ENCODE results near the gene CACNA1C. TPM values are rescaled to one million over a fixed set of nuclear protein-coding genes. Genes with fewer than 3 reads are reported as not detected.

CACNA1C gene
- total and polyA plus RNA-seq, 2 donors (not counting 1 experiment from before 2014, with no cell fraction given) = 7.6 to 11.4 TPM

DNA sequence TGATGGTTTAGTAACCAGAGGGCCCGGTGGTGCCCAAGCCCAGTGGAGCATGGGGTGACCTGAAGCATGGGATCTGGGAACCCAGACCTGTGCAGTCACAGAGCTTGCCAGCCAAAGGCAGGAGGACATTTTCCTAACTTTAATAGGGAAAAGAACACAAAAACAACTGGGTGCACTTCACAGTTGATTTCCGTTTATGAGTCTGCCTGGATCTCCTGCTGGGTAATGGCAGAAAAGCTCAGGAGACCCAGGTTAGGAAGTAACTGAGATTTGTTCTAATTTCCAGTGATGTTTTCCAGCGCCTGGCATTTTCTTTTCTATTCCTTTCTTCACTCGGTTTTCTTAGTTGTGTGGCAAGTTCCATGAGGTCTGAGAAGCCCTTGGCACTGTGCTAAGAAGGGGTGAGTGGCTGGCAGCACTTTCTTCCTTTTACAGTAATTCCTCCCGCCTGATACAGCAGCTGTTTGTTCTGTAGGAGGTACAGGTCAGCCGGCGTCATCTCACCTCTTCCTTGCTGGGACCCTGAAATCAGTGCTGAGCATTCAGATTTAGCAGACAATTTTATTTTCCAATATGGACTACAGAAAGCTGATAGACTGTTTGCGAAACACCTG lies 5.1 kb downstream of the CACNA1C start:
- Histone ChIP-seq H3K4me1 (ENCODE audit: control insufficient read depth, extremely low read depth, insufficient read depth, low read length) (no peaks in the 10 kb centered on the region), H3K9me3 (ENCODE audit: control insufficient read depth, insufficient read depth, low read depth, low read length) (no peaks in the 10 kb centered on the region), H3K79me2 (ENCODE audit: control insufficient read depth, insufficient read depth, low read length) (peaks cover 14% of the 10 kb centered on the region), H3K4me3 (replicated peaks in 1 of 4; ENCODE audit: control extremely low read depth in 1 of 4, insufficient read depth in 1 of 4, low read depth in 3 of 4, low read length in 4 of 4) (no peak overlapping the region), H3K9ac (ENCODE audit: insufficient read depth, low read length) (no peak overlapping the region), H3K27me3 (ENCODE audit: control insufficient read depth, insufficient read depth, low read length) (no peaks in the 10 kb centered on the region), H3K36me3 (ENCODE audit: control insufficient read depth, insufficient read depth, low read length) (no peaks in the 10 kb centered on the region), H3K27ac (ENCODE audit: insufficient read depth, low read length) (no peak overlapping the region), H3K4me2 (ENCODE audit: extremely low read depth, insufficient read depth, low read length) (no peak overlapping the region), H2AFZ (ENCODE audit: low read length) (no peak overlapping the region), H4K20me1 (ENCODE audit: control insufficient read depth, extremely low read depth, insufficient read depth, low read length) (no peaks in the 10 kb centered on the region)
- TF ChIP-seq, protein P1, sequence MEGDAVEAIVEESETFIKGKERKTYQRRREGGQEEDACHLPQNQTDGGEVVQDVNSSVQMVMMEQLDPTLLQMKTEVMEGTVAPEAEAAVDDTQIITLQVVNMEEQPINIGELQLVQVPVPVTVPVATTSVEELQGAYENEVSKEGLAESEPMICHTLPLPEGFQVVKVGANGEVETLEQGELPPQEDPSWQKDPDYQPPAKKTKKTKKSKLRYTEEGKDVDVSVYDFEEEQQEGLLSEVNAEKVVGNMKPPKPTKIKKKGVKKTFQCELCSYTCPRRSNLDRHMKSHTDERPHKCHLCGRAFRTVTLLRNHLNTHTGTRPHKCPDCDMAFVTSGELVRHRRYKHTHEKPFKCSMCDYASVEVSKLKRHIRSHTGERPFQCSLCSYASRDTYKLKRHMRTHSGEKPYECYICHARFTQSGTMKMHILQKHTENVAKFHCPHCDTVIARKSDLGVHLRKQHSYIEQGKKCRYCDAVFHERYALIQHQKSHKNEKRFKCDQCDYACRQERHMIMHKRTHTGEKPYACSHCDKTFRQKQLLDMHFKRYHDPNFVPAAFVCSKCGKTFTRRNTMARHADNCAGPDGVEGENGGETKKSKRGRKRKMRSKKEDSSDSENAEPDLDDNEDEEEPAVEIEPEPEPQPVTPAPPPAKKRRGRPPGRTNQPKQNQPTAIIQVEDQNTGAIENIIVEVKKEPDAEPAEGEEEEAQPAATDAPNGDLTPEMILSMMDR (conservative IDR thresholded peaks at IDR 0.05 in 1 of 2, IDR thresholded peaks at IDR 0.05 in 1 of 2; ENCODE audit: low read depth in 1 of 2, low read length in 2 of 2) = no peak
- no peak for TF ChIP-seq EZH2 (IDR thresholded peaks at IDR 0.05; ENCODE audit: low read length, missing control alignments)
- no peak for DNase-seq (ENCODE audit: low read depth in 2 of 2)

DNA sequence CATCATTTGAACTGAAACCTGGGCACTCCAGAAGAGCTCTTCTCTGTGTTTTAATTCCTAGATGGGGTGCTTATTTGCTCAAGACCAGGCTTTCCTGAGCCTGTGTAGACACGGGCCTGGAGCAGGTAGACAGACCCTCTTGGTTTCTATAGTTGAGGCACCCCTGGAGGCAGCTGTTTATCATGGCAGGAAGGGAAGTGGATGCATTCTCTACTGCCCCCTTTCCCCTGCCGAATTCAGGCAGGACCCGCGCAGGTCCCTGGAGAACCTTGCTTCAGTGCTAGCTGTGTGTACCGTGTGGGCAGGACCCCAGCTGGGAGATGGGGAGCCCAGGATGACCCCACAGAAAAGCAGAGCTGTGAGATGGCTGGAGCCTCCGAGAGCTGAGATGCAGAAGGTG lies 6.0 kb downstream of the CACNA1C start:
- no peak overlapping the region for H3K9ac ChIP-seq (ENCODE audit: insufficient read depth, low read length)
- no peaks in the 10 kb centered on the region for H3K9me3 ChIP-seq (ENCODE audit: control insufficient read depth, insufficient read depth, low read depth, low read length)
- no peaks in the 10 kb centered on the region for H4K20me1 ChIP-seq (ENCODE audit: control insufficient read depth, extremely low read depth, insufficient read depth, low read length)
- H2AFZ ChIP-seq (ENCODE audit: low read length) = no peak overlapping the region
- H3K4me3 ChIP-seq (replicated peaks in 1 of 4; ENCODE audit: control extremely low read depth in 1 of 4, insufficient read depth in 1 of 4, low read depth in 3 of 4, low read length in 4 of 4) = no peak overlapping the region
- no peak overlapping the region for H3K27ac ChIP-seq (ENCODE audit: insufficient read depth, low read length)
- no peak overlapping the region for H3K4me2 ChIP-seq (ENCODE audit: extremely low read depth, insufficient read depth, low read length)
- H3K27me3 ChIP-seq (ENCODE audit: control insufficient read depth, insufficient read depth, low read length) = no peaks in the 10 kb centered on the region
- peaks cover 4% of the 10 kb centered on the region for H3K4me1 ChIP-seq (ENCODE audit: control insufficient read depth, extremely low read depth, insufficient read depth, low read length)
- DNase-seq (ENCODE audit: low read depth in 2 of 2) = no peak
- no peak for TF ChIP-seq EZH2 (IDR thresholded peaks at IDR 0.05; ENCODE audit: low read length, missing control alignments)
- TF ChIP-seq, protein P1 (conservative IDR thresholded peaks at IDR 0.05 in 1 of 2, IDR thresholded peaks at IDR 0.05 in 1 of 2; ENCODE audit: low read depth in 1 of 2, low read length in 2 of 2) = no peak
- H3K36me3 ChIP-seq (ENCODE audit: control insufficient read depth, insufficient read depth, low read length) = no peaks in the 10 kb centered on the region
- peaks cover 14% of the 10 kb centered on the region for H3K79me2 ChIP-seq (ENCODE audit: control insufficient read depth, insufficient read depth, low read length)

DNA sequence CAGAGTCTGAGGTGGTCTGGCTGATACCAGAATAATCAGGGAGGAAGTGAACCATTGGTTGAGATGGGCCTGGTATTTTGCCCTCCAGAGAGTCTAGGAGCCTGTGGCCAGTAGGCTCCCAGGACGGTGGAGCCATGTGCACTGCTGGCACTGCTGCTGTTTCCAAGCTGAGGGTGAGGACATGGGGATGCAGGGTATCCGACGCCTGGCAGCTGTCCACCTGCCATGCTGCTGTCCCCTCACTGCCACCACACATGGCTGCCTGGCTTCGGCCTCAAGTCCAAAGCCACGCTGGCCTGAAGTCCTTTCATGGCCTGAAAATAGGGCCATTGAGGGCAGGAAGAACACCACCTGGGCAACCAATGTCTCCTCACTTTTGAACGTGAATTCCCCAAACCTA lies 8.6 kb downstream of the CACNA1C start:
- no peaks in the 10 kb centered on the region for H3K27me3 ChIP-seq (ENCODE audit: control insufficient read depth, insufficient read depth, low read length)
- H3K4me3 ChIP-seq (replicated peaks in 1 of 4; ENCODE audit: control extremely low read depth in 1 of 4, insufficient read depth in 1 of 4, low read depth in 3 of 4, low read length in 4 of 4) = no peak overlapping the region
- H4K20me1 ChIP-seq (ENCODE audit: control insufficient read depth, extremely low read depth, insufficient read depth, low read length) = no peaks in the 10 kb centered on the region
- peaks cover 4% of the 10 kb centered on the region for H3K4me1 ChIP-seq (ENCODE audit: control insufficient read depth, extremely low read depth, insufficient read depth, low read length)
- H3K27ac ChIP-seq (ENCODE audit: insufficient read depth, low read length) = no peak overlapping the region
- H3K36me3 ChIP-seq (ENCODE audit: control insufficient read depth, insufficient read depth, low read length) = no peaks in the 10 kb centered on the region
- H3K79me2 ChIP-seq (ENCODE audit: control insufficient read depth, insufficient read depth, low read length) = peaks cover 7% of the 10 kb centered on the region
- no peaks in the 10 kb centered on the region for H3K9me3 ChIP-seq (ENCODE audit: control insufficient read depth, insufficient read depth, low read depth, low read length)
- TF ChIP-seq EZH2 (IDR thresholded peaks at IDR 0.05; ENCODE audit: low read length, missing control alignments) = no peak
- TF ChIP-seq, protein P1 (conservative IDR thresholded peaks at IDR 0.05 in 1 of 2, IDR thresholded peaks at IDR 0.05 in 1 of 2; ENCODE audit: low read depth in 1 of 2, low read length in 2 of 2) = no peak
- DNase-seq (ENCODE audit: low read depth in 2 of 2) = no peak
- no peak overlapping the region for H3K4me2 ChIP-seq (ENCODE audit: extremely low read depth, insufficient read depth, low read length)
- no peak overlapping the region for H2AFZ ChIP-seq (ENCODE audit: low read length)
- H3K9ac ChIP-seq (ENCODE audit: insufficient read depth, low read length) = no peak overlapping the region
